Liver (tissue), 3 donors: ENCODE results near the gene CHTF18.

ENCODE experiments used
- EGR1 ChIP-seq, 2 donors: IDR thresholded peaks; 2 replicates each; pipeline ENCODE4 v1.6.1; 2016 to 2018; ENCODE audit warnings: antibody characterized with exemption in 2 of 2, low read depth in 2 of 2
- FOXA2 ChIP-seq: IDR thresholded peaks from 2 replicates; pipeline ENCODE4 v1.6.1; 2016; ENCODE audit warnings: antibody characterized with exemption
- GABPA ChIP-seq, 2 donors: IDR thresholded peaks in 1 of 2; conservative IDR thresholded peaks in 1 of 2; 2 replicates each; pipeline ENCODE4 v1.6.1; 2016; ENCODE audit warnings: antibody characterized with exemption in 2 of 2, mild to moderate bottlenecking in 1 of 2, moderate library complexity in 1 of 2
- HNF4G ChIP-seq: IDR thresholded peaks from 2 replicates; pipeline ENCODE4 v1.6.1; 2016; ENCODE audit warnings: antibody characterized with exemption
- JUND ChIP-seq, 2 donors: IDR thresholded peaks; 2 replicates each; pipeline ENCODE4 v1.6.1; 2016; ENCODE audit warnings: antibody characterized with exemption in 2 of 2
- RAD21 ChIP-seq, 2 donors: IDR thresholded peaks; 2 replicates each; pipeline ENCODE4 v1.6.1; 2016; ENCODE audit warnings: antibody characterized with exemption in 2 of 2, mild to moderate bottlenecking in 2 of 2
- RXRA ChIP-seq, 2 donors: IDR thresholded peaks; 2 replicates each; pipeline ENCODE4 v1.6.1; 2017 to 2018; ENCODE audit warnings: antibody characterized with exemption in 2 of 2, mild to moderate bottlenecking in 1 of 2
- SP1 ChIP-seq: IDR thresholded peaks from 2 replicates; pipeline ENCODE4 v1.6.1; 2018; ENCODE audit warnings: antibody characterized with exemption, mild to moderate bottlenecking
- TAF1 ChIP-seq: conservative IDR thresholded peaks from 2 replicates; pipeline ENCODE4 v1.6.1; 2016; ENCODE audit warnings: antibody characterized with exemption, mild to moderate bottlenecking
- YY1 ChIP-seq: IDR thresholded peaks from 2 replicates; pipeline ENCODE4 v1.6.1; 2016; ENCODE audit warnings: antibody characterized with exemption, mild to moderate bottlenecking
- ZBTB33 ChIP-seq: IDR thresholded peaks from 2 replicates; pipeline ENCODE4 v1.6.1; 2016; ENCODE audit warnings: antibody characterized with exemption
- TF ChIP-seq, protein P1 (sequence below): fragments of 150-350 bp; IDR thresholded peaks from 2 replicates; pipeline ENCODE4 v1.5.1; 2017; ENCODE audit warnings: improper control_type of control experiment, low read depth, low read length; ENCODE audit not compliant: missing input control
- TF ChIP-seq, protein P2 (sequence below): IDR thresholded peaks from 2 replicates; pipeline ENCODE4 v1.6.1; 2016; ENCODE audit warnings: antibody characterized with exemption, mild to moderate bottlenecking
- TF ChIP-seq, protein P3 (sequence below): IDR thresholded peaks from 2 replicates; pipeline ENCODE4 v1.6.1; 2016; ENCODE audit warnings: antibody characterized with exemption
- donor health status: healthy.
- donor health status: healthy.

DNA sequence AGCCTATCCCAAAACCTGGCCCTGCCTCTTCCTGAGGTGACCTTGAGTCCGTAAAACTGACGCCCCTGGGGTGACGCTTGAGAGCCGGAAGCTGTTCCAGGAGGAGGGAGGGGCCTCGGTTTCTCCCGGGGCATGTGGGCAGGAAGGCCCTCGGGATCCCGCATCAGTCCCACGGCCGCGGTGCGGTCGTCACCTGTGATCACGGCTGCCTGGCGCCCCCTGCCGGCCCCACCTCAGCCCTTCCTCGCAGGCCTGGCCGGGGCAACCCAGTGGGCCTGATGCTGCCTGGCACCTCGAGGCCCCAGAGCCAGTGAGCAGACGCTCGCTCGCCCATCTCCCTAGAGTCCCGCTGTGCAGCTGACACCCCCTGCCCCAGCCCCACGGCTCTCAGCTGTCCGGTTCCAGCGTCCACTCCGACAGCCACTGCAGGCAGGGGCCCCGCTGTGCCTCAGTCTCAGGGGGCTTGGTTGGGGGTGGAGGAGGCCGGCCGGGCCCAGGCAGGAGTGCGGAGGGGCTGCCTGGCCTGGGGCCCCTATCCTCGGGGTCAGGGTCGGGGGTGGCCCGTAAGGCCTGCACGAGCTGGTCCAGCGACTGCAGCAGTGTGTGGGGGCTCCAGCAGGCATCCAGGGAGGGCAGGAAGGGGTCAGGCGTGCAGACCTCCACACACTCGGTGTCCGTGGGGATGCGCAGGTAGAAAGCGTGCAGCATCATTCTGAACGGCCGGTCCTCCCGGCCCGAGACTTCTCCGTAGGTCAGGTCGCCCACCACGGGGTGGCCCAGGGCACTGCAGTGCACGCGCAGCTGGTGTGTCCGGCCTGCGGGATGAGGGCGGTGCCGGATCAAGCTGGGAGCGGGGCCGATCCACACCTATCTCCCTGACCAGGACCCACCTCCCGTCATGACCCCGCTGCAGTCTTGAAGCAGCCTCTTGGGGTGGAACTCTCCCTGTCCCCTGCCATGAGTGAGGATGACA, 2.6 kb upstream of the CHTF18 start:
- TF ChIP-seq TAF1 (no peak), RAD21 (IDR thresholded peaks at IDR 0.05) (peak in 1 of 2 donors; percentile 82), SP1 (no peak), JUND (IDR thresholded peaks at IDR 0.05) (no peak), YY1 (no peak), GABPA (IDR thresholded peaks at IDR 0.05 in 1 of 2, conservative IDR thresholded peaks at IDR 0.05 in 1 of 2) (no peak), HNF4G (no peak), RXRA (IDR thresholded peaks at IDR 0.05) (no peak), EGR1 (IDR thresholded peaks at IDR 0.05; ENCODE audit: low read depth in 2 of 2) (no peak), ZBTB33 (no peak), FOXA2 (no peak)
- TF ChIP-seq, protein P1, sequence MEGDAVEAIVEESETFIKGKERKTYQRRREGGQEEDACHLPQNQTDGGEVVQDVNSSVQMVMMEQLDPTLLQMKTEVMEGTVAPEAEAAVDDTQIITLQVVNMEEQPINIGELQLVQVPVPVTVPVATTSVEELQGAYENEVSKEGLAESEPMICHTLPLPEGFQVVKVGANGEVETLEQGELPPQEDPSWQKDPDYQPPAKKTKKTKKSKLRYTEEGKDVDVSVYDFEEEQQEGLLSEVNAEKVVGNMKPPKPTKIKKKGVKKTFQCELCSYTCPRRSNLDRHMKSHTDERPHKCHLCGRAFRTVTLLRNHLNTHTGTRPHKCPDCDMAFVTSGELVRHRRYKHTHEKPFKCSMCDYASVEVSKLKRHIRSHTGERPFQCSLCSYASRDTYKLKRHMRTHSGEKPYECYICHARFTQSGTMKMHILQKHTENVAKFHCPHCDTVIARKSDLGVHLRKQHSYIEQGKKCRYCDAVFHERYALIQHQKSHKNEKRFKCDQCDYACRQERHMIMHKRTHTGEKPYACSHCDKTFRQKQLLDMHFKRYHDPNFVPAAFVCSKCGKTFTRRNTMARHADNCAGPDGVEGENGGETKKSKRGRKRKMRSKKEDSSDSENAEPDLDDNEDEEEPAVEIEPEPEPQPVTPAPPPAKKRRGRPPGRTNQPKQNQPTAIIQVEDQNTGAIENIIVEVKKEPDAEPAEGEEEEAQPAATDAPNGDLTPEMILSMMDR = peak; percentile 67
- TF ChIP-seq, protein P2, sequence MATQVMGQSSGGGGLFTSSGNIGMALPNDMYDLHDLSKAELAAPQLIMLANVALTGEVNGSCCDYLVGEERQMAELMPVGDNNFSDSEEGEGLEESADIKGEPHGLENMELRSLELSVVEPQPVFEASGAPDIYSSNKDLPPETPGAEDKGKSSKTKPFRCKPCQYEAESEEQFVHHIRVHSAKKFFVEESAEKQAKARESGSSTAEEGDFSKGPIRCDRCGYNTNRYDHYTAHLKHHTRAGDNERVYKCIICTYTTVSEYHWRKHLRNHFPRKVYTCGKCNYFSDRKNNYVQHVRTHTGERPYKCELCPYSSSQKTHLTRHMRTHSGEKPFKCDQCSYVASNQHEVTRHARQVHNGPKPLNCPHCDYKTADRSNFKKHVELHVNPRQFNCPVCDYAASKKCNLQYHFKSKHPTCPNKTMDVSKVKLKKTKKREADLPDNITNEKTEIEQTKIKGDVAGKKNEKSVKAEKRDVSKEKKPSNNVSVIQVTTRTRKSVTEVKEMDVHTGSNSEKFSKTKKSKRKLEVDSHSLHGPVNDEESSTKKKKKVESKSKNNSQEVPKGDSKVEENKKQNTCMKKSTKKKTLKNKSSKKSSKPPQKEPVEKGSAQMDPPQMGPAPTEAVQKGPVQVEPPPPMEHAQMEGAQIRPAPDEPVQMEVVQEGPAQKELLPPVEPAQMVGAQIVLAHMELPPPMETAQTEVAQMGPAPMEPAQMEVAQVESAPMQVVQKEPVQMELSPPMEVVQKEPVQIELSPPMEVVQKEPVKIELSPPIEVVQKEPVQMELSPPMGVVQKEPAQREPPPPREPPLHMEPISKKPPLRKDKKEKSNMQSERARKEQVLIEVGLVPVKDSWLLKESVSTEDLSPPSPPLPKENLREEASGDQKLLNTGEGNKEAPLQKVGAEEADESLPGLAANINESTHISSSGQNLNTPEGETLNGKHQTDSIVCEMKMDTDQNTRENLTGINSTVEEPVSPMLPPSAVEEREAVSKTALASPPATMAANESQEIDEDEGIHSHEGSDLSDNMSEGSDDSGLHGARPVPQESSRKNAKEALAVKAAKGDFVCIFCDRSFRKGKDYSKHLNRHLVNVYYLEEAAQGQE = no peak
- TF ChIP-seq, protein P3, sequence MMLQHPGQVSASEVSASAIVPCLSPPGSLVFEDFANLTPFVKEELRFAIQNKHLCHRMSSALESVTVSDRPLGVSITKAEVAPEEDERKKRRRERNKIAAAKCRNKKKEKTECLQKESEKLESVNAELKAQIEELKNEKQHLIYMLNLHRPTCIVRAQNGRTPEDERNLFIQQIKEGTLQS = no peak
